CD4-positive, CD25-positive, alpha-beta regulatory T cell (primary cell): ENCODE results near the gene YPEL1. TPM values are rescaled to one million over a fixed set of nuclear protein-coding genes. Genes with fewer than 3 reads are reported as not detected.
"Not testable (repeated sequence)": the region's sequence is repeated elsewhere in the genome, so short reads cannot be mapped to it uniquely, and the experiment has no call there.

ENCODE experiments used
- ATAC-seq, 2 donors: fragments of 150-1000 bp; cut with Tn5 transposase; one replicate each; pipeline ENCODE4 v1.10.0; 2021; ENCODE audit warnings: low read depth in 2 of 2, moderate number of reproducible peaks in 2 of 2, moderate library complexity in 1 of 2
- DNase-seq, 3 donors: peaks; one replicate each; pipeline versions ENCODE4 v3.0.0 to v3.0.0-alpha.2; 2012 to 2022; ENCODE audit warnings: mixed read lengths in 1 of 3
- H3K27ac ChIP-seq: one replicate; pipeline ENCODE4 v1.7.0; 2013; ENCODE audit warnings: mild to moderate bottlenecking, low read length; ENCODE audit not compliant: insufficient read depth, poor library complexity, severe bottlenecking
- H3K27me3 ChIP-seq: one replicate; pipeline ENCODE4 v1.7.0; 2013; ENCODE audit warnings: low read length; ENCODE audit not compliant: control insufficient read depth, insufficient read depth
- H3K36me3 ChIP-seq: one replicate; pipeline ENCODE4 v1.7.0; 2013; ENCODE audit warnings: mild to moderate bottlenecking, low read length, moderate library complexity; ENCODE audit not compliant: control insufficient read depth, insufficient read depth
- H3K4me1 ChIP-seq: 2 replicates; pipeline ENCODE4 v1.7.0; 2013; ENCODE audit warnings: mild to moderate bottlenecking, low read length; ENCODE audit not compliant: insufficient read depth, control insufficient read depth, poor library complexity, severe bottlenecking
- H3K4me3 ChIP-seq: one replicate; pipeline ENCODE4 v1.7.0; 2013; ENCODE audit warnings: low read depth, mild to moderate bottlenecking, low read length, moderate library complexity
- H3K9me3 ChIP-seq, 2 experiments: 1 replicate in 1 of 2; 2 replicates in 1 of 2; pipeline ENCODE4 v1.7.0; 2013; ENCODE audit warnings: low read length in 2 of 2, mild to moderate bottlenecking in 1 of 2, moderate library complexity in 1 of 2; ENCODE audit not compliant: control insufficient read depth in 2 of 2
- H3K27ac Mint-ChIP-seq, 3 donors: one replicate each; pipeline ENCODE4 v1.8.0; 2020 to 2022; ENCODE audit warnings: mild to moderate bottlenecking in 3 of 3, mixed read lengths in 3 of 3, moderate library complexity in 2 of 3
- H3K27me3 Mint-ChIP-seq: one replicate; pipeline ENCODE4 v1.8.0; 2022; ENCODE audit warnings: mild to moderate bottlenecking, mixed read lengths
- H3K36me3 Mint-ChIP-seq: one replicate; pipeline ENCODE4 v1.8.0; 2020; ENCODE audit warnings: mixed read lengths
- H3K4me1 Mint-ChIP-seq, 4 donors: one replicate each; pipeline ENCODE4 v1.8.0; 2020 to 2022; ENCODE audit warnings: mixed read lengths in 4 of 4, mild to moderate bottlenecking in 1 of 4
- H3K4me3 Mint-ChIP-seq, 4 donors: one replicate each; pipeline ENCODE4 v1.8.0; 2020 to 2022; ENCODE audit warnings: mild to moderate bottlenecking in 4 of 4, mixed read lengths in 4 of 4, moderate library complexity in 3 of 4
- H3K9me3 Mint-ChIP-seq, 7 donors: one replicate each; pipeline ENCODE4 v1.8.0; 2020 to 2022; ENCODE audit warnings: mixed read lengths in 7 of 7, mild to moderate bottlenecking in 3 of 7, moderate library complexity in 2 of 7
- polyA plus RNA-seq, 4 donors: library from polyadenylated mRNA; unstranded; fragments of 300-500 nt; fragmentation: Illumina TruSeq; gene quantifications; one replicate each; pipeline ENCODE4 v1.2.3, GENCODE V29; 2021
- total RNA-seq: library from RNA; stranded (reverse); gene quantifications from one replicate; pipeline ENCODE4 v1.2.3, GENCODE V29; 2022

The YPEL1 gene
- total and polyA plus RNA-seq, 5 donors from 2014 or later, result 5.4 to 20.1 (median 9.5) TPM

- H3K27me3 Mint-ChIP-seq, ATAC-seq, H3K27ac ChIP-seq, H3K9me3 ChIP-seq, H3K27me3 ChIP-seq, H3K9me3 Mint-ChIP-seq, H3K4me3 Mint-ChIP-seq, DNase-seq, H3K36me3 Mint-ChIP-seq, H3K27ac Mint-ChIP-seq, H3K36me3 ChIP-seq, H3K4me3 ChIP-seq, H3K4me1 ChIP-seq: not testable (repeated sequence)
- H3K4me1 Mint-ChIP-seq, result peaks cover 0 to 16% (median 8%) of the 10 kb centered on the region in 4 donors
Measured at GRCh38 chr22:21716395-21717122, 19.0 kb downstream of the YPEL1 start.

- no peak for ATAC-seq
- H3K36me3 ChIP-seq, result no peaks in the 10 kb centered on the region
- peaks cover 6% of the 10 kb centered on the region for H3K4me1 ChIP-seq
- DNase-seq, result no peak
- Mint-ChIP-seq H3K36me3 (no peaks in the 10 kb centered on the region), H3K4me1 (peaks cover 0 to 16% (median 8%) of the 10 kb centered on the region in 4 donors), H3K27me3 (no peaks in the 10 kb centered on the region), H3K9me3 (no peaks in the 10 kb centered on the region), H3K4me3 (no peak overlapping the region), H3K27ac (no peak overlapping the region)
- no peaks in the 10 kb centered on the region for H3K9me3 ChIP-seq
- H3K4me3 ChIP-seq, result no peak overlapping the region
- H3K27ac ChIP-seq, result no peak overlapping the region
- no peaks in the 10 kb centered on the region for H3K27me3 ChIP-seq
Measured at GRCh38 chr22:21714786-21715185, 20.8 kb downstream of the YPEL1 start.

GRCh38 chr22:21714059-21714770 is 21.4 kb downstream of the YPEL1 start:
- H3K27me3 Mint-ChIP-seq, result no peaks in the 10 kb centered on the region
- H3K27ac Mint-ChIP-seq, result no peak overlapping the region
- H3K36me3 ChIP-seq, result no peaks in the 10 kb centered on the region
- H3K4me3 Mint-ChIP-seq, result no peak overlapping the region
- no peaks in the 10 kb centered on the region for H3K9me3 ChIP-seq
- peaks cover 6% of the 10 kb centered on the region for H3K4me1 ChIP-seq
- peaks cover 0 to 14% (median 9%) of the 10 kb centered on the region in 4 donors for H3K4me1 Mint-ChIP-seq
- no peak overlapping the region for H3K4me3 ChIP-seq
- H3K9me3 Mint-ChIP-seq, result no peaks in the 10 kb centered on the region
- DNase-seq (no peak), ATAC-seq (no peak)
- no peaks in the 10 kb centered on the region for H3K27me3 ChIP-seq
- no peak overlapping the region for H3K27ac ChIP-seq
- no peaks in the 10 kb centered on the region for H3K36me3 Mint-ChIP-seq

- ATAC-seq (peak in 1 of 2 donors; percentile 35), DNase-seq (no peak)
- Histone ChIP-seq H3K4me3 (no peak overlapping the region), H3K27me3 (no peaks in the 10 kb centered on the region), H3K9me3 (no peaks in the 10 kb centered on the region), H3K36me3 (no peaks in the 10 kb centered on the region), H3K4me1 (peaks cover 6% of the 10 kb centered on the region), H3K27ac (no peak overlapping the region)
- Mint-ChIP-seq H3K4me3 (peak overlapping the region in 2 of 4 donors; percentile 48 to 54), H3K27ac (no peak overlapping the region), H3K27me3 (no peaks in the 10 kb centered on the region), H3K36me3 (no peaks in the 10 kb centered on the region), H3K4me1 (peaks cover 0 to 11% (median 6%) of the 10 kb centered on the region in 4 donors), H3K9me3 (no peaks in the 10 kb centered on the region)
Measured at GRCh38 chr22:21713428-21714058, 22.1 kb downstream of the YPEL1 start.

GRCh38 chr22:21712751-21713427 is 22.7 kb downstream of the YPEL1 start:
- H3K27me3 ChIP-seq, result no peaks in the 10 kb centered on the region

GRCh38 chr22:21711851-21712250 is 23.7 kb downstream of the YPEL1 start:
- DNase-seq, result no peak
- no peaks in the 10 kb centered on the region for H3K9me3 Mint-ChIP-seq
- no peaks in the 10 kb centered on the region for H3K9me3 ChIP-seq
- H3K27me3 Mint-ChIP-seq, result no peaks in the 10 kb centered on the region
- no peaks in the 10 kb centered on the region for H3K36me3 Mint-ChIP-seq
- no peak overlapping the region for H3K4me3 Mint-ChIP-seq
- no peak overlapping the region for H3K27ac Mint-ChIP-seq
- no peaks in the 10 kb centered on the region for H3K27me3 ChIP-seq
- H3K4me3 ChIP-seq, result no peak overlapping the region
- no peaks in the 10 kb centered on the region for H3K36me3 ChIP-seq
- H3K4me1 ChIP-seq, result peaks cover 6% of the 10 kb centered on the region
- H3K4me1 Mint-ChIP-seq, result peaks cover 0 to 11% (median 5%) of the 10 kb centered on the region in 4 donors
- no peak overlapping the region for H3K27ac ChIP-seq
- ATAC-seq, result no peak

More at GRCh38 chr22:21712751-21713427, 22.7 kb downstream of the YPEL1 start:
- H3K27ac Mint-ChIP-seq, result no peak overlapping the region
- Histone ChIP-seq H3K36me3 (no peaks in the 10 kb centered on the region), H3K4me1 (peaks cover 6% of the 10 kb centered on the region), H3K4me3 (no peak overlapping the region), H3K27ac (no peak overlapping the region), H3K9me3 (no peaks in the 10 kb centered on the region)
- peaks cover 0 to 11% (median 5%) of the 10 kb centered on the region in 4 donors for H3K4me1 Mint-ChIP-seq
- no peaks in the 10 kb centered on the region for H3K36me3 Mint-ChIP-seq
- peak overlapping the region in 2 of 4 donors; percentile 48 to 54 for H3K4me3 Mint-ChIP-seq
- no peaks in the 10 kb centered on the region for H3K27me3 Mint-ChIP-seq
- peak; percentile 29 to 61 (median 54) for DNase-seq
- H3K9me3 Mint-ChIP-seq, result no peaks in the 10 kb centered on the region
- ATAC-seq, result peak; percentile 79 to 80

- H3K27me3 ChIP-seq, result no peaks in the 10 kb centered on the region
- Mint-ChIP-seq H3K27me3 (no peaks in the 10 kb centered on the region), H3K9me3 (no peaks in the 10 kb centered on the region), H3K36me3 (no peaks in the 10 kb centered on the region), H3K27ac (peak overlapping the region in 1 of 3 donors; percentile 49), H3K4me3 (no peak overlapping the region), H3K4me1 (peaks cover 0 to 11% (median 5%) of the 10 kb centered on the region in 4 donors)
- H3K27ac ChIP-seq, result no peak overlapping the region
- H3K9me3 ChIP-seq, result no peaks in the 10 kb centered on the region
- no peak overlapping the region for H3K4me3 ChIP-seq
- DNase-seq (no peak), ATAC-seq (no peak)
- H3K36me3 ChIP-seq, result no peaks in the 10 kb centered on the region
- H3K4me1 ChIP-seq, result peaks cover 6% of the 10 kb centered on the region
Measured at GRCh38 chr22:21710156-21710555, 25.4 kb downstream of the YPEL1 start.
